PC-3 (cell line): ENCODE results near the gene TTC39B. TPM values are rescaled to one million over a fixed set of nuclear protein-coding genes. Genes with fewer than 3 reads are reported as not detected.

Source experiments
- ATAC-seq: fragments of 200-7000 bp; cut with Tn5 transposase; 2 replicates; pipeline ENCODE4 v1.9.1; 2020; ENCODE audit warnings: mild to moderate bottlenecking, moderate library complexity
- BruUV-seq: library from RNA; stranded (reverse); fragments of 400-500 nt; replicated peaks from 2 replicates; lab custom pipeline; 2021; lab: Mats Ljungman, UMichigan
- CTCF ChIA-PET: fragments of 300-600 bp; sonication (Branson Sonifier 250); formaldehyde crosslinking; loops from one replicate; lab custom pipeline; 2022; ENCODE audit warnings: antibody characterized with exemption; lab: Charles Lee
- POLR2A ChIA-PET: fragments of 300-600 bp; sonication (Branson Sonifier 250); formaldehyde crosslinking; loops from one replicate; lab custom pipeline; 2022; ENCODE audit warnings: antibody characterized with exemption; ENCODE audit not compliant: unreplicated experiment; lab: Charles Lee
- DNase-seq: peaks from one replicate; pipeline ENCODE4 v3.0.0-alpha.2; 2015
- H2AFZ ChIP-seq: fragments of 300-600 bp; sonication (generic); 2 replicates; pipeline ENCODE4 v1.6.0; 2016; ENCODE audit warnings: antibody characterized with exemption, low read length
- H3F3A ChIP-seq: fragments of 300-600 bp; sonication (generic); one replicate; pipeline ENCODE4 v1.6.0; 2017; ENCODE audit warnings: antibody characterized with exemption, low read length, control low read depth, mild to moderate bottlenecking; ENCODE audit not compliant: unreplicated experiment
- H3K27ac ChIP-seq: fragments of 300-600 bp; sonication (generic); 2 replicates; pipeline ENCODE4 v1.5.1; 2016; ENCODE audit warnings: mild to moderate bottlenecking, low read length
- H3K27me3 ChIP-seq: fragments of 300-600 bp; sonication (generic); 2 replicates; pipeline ENCODE4 v1.6.1; 2016; ENCODE audit warnings: low read length, mixed read lengths
- H3K36me3 ChIP-seq: fragments of 300-600 bp; sonication (generic); 2 replicates; pipeline ENCODE4 v1.6.1; 2016; ENCODE audit warnings: low read depth, mixed run types, low read length, mixed read lengths
- H3K4me1 ChIP-seq: fragments of 300-600 bp; sonication (generic); 2 replicates; pipeline ENCODE4 v1.5.1; 2016; ENCODE audit warnings: low read length; ENCODE audit not compliant: insufficient read depth
- H3K4me2 ChIP-seq: fragments of 300-600 bp; sonication (generic); 2 replicates; pipeline ENCODE4 v1.6.0; 2016; ENCODE audit warnings: low read length
- H3K4me3 ChIP-seq: fragments of 300-600 bp; sonication (generic); 2 replicates; pipeline ENCODE4 v1.5.1; 2016; ENCODE audit warnings: mild to moderate bottlenecking, low read length, mixed read lengths
- H3K79me2 ChIP-seq: fragments of 300-600 bp; sonication (generic); 2 replicates; pipeline ENCODE4 v1.6.1; 2017; ENCODE audit warnings: low read length, mixed read lengths
- H3K9ac ChIP-seq: fragments of 300-600 bp; sonication (generic); 2 replicates; pipeline ENCODE4 v1.6.0; 2016; ENCODE audit warnings: mild to moderate bottlenecking, low read length
- H3K9me2 ChIP-seq: fragments of 300-600 bp; sonication (generic); replicated peaks from 2 replicates; pipeline ENCODE4 v1.6.1; 2016; ENCODE audit warnings: mixed run types, low read length, mixed read lengths
- H3K9me3 ChIP-seq: fragments of 300-600 bp; sonication (generic); 2 replicates; pipeline ENCODE4 v1.6.1; 2016; ENCODE audit warnings: low read length, mixed read lengths
- H4K20me1 ChIP-seq: fragments of 300-600 bp; sonication (generic); 2 replicates; pipeline ENCODE4 v1.6.1; 2016; ENCODE audit warnings: low read length, mixed read lengths
- EZH2 ChIP-seq: fragments of 300-600 bp; sonication (generic); IDR thresholded peaks from one replicate; pipeline ENCODE4 v1.6.1; 2017; ENCODE audit warnings: antibody characterized with exemption, mild to moderate bottlenecking, low read length; ENCODE audit not compliant: unreplicated experiment
- EZH2phosphoT487 ChIP-seq: fragments of 300-600 bp; sonication (generic); IDR thresholded peaks from 2 replicates; pipeline ENCODE4 v1.6.1; 2018; ENCODE audit warnings: mild to moderate bottlenecking, antibody characterized with exemption, low read length, borderline replicate concordance
- intact Hi-C: fragments of 100-400 bp; cut with micrococcal nuclease; formaldehyde crosslinking; loops from 2 replicates; pipeline ENCODE4 v1.9.0; 2023
- total RNA-seq: library from RNA; depleted of rRNA; stranded (reverse); fragments of >200 nt; gene quantifications from 2 replicates; pipeline ENCODE4 v1.2.3, GENCODE V29; 2014
- TF ChIP-seq, protein P1 (sequence below): fragments of 300-600 bp; sonication (generic); conservative IDR thresholded peaks from 2 replicates; pipeline ENCODE4 v1.5.1; 2017; ENCODE audit warnings: antibody characterized with exemption, low read depth, mild to moderate bottlenecking, low read length

Gene TTC39B
- total RNA-seq, 1 experiment from 2014 or later, result 1.5 TPM

DNA sequence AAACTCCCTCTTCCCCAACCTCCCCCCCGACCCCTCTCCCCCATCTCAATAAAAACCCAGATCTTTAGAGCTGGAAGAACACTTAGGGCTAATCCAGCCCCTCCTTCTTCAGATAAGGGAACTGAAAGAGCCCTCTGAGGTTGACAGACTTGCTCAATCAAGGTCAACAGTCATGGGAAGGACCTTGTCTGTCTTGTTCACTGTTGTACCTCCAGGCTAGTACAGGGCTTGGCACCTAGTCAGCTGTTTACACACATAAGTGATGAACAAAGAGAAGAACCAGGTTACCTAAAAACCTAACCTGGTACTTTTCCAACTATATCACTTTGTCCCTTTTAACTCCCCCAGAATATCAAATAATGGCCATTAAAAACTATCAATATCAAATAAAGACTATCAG, 2.4 kb downstream of the TTC39B start:
- ATAC-seq, result no peak
- H3K9me3 ChIP-seq, result no peaks in the 10 kb centered on the region
- H4K20me1 ChIP-seq, result no peaks in the 10 kb centered on the region
- ChIA-PET CTCF (interaction anchor here (0.6 to 0.9 kb wide), 2 partner anchors 46 to 63 kb away, joined by 5 to 7 read pairs; no protein-coding TSS in a partner anchor), POLR2A (no interaction called here)
- H3K4me1 ChIP-seq, result 0 out of 2 replicates have a peak, but pooled peaks cover 14% of the 10 kb centered on the region
- DNase-seq, result no peak
- H3K9me2 ChIP-seq, result no peaks in the 10 kb centered on the region
- no TSS peak for BruUV-seq
- no peaks in the 10 kb centered on the region for H3K36me3 ChIP-seq
- no peak overlapping the region for H3K9ac ChIP-seq
- no peak overlapping the region for H3K4me3 ChIP-seq
- H3K27ac ChIP-seq, result no peak overlapping the region
- no peaks in the 10 kb centered on the region for H3F3A ChIP-seq
- no peak overlapping the region for H2AFZ ChIP-seq
- H3K27me3 ChIP-seq, result no peaks in the 10 kb centered on the region
- intact Hi-C loops, result no loop called here
- no peaks in the 10 kb centered on the region for H3K79me2 ChIP-seq
- H3K4me2 ChIP-seq, result no peak overlapping the region
- TF ChIP-seq EZH2, result no peak
- TF ChIP-seq EZH2phosphoT487, result no peak
- TF ChIP-seq, protein P1, sequence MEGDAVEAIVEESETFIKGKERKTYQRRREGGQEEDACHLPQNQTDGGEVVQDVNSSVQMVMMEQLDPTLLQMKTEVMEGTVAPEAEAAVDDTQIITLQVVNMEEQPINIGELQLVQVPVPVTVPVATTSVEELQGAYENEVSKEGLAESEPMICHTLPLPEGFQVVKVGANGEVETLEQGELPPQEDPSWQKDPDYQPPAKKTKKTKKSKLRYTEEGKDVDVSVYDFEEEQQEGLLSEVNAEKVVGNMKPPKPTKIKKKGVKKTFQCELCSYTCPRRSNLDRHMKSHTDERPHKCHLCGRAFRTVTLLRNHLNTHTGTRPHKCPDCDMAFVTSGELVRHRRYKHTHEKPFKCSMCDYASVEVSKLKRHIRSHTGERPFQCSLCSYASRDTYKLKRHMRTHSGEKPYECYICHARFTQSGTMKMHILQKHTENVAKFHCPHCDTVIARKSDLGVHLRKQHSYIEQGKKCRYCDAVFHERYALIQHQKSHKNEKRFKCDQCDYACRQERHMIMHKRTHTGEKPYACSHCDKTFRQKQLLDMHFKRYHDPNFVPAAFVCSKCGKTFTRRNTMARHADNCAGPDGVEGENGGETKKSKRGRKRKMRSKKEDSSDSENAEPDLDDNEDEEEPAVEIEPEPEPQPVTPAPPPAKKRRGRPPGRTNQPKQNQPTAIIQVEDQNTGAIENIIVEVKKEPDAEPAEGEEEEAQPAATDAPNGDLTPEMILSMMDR, result no peak

DNA sequence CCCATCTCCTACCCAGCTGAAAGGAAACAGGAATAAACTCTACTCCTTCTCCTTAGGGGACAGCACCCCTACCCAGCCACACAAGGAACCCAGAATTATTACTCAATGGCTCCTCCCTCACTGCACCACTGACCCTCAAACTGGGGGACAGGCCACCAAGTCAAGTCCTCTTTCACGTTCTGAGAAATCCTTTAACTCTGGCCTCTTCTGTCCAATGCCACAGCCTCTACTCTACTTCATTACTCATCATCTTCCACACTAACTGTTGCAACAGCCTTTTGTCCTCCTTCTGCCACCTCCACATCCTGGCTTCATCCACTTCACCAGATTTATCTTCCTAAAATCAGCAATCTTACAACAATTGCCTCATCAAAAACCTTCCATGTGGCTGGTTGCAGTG, 6.8 kb downstream of the TTC39B start:
- no peak overlapping the region for H3K27ac ChIP-seq
- no peaks in the 10 kb centered on the region for H3K79me2 ChIP-seq
- H3K4me3 ChIP-seq, result no peak overlapping the region
- CTCF ChIA-PET, result no interaction called here
- no peaks in the 10 kb centered on the region for H3K4me1 ChIP-seq
- H3K9me3 ChIP-seq, result no peaks in the 10 kb centered on the region
- H3K9ac ChIP-seq, result no peak overlapping the region
- no TSS peak for BruUV-seq
- TF ChIP-seq EZH2phosphoT487, result no peak
- TF ChIP-seq EZH2, result no peak
- TF ChIP-seq, protein P1, result no peak
- DNase-seq (no peak), ATAC-seq (no peak)
- no peaks in the 10 kb centered on the region for H3F3A ChIP-seq
- H2AFZ ChIP-seq, result no peak overlapping the region
- no peaks in the 10 kb centered on the region for H3K9me2 ChIP-seq
- intact Hi-C loops, result no loop called here
- H3K4me2 ChIP-seq, result no peak overlapping the region
- no peaks in the 10 kb centered on the region for H3K27me3 ChIP-seq
- H4K20me1 ChIP-seq, result no peaks in the 10 kb centered on the region
- POLR2A ChIA-PET, result no interaction called here
- no peaks in the 10 kb centered on the region for H3K36me3 ChIP-seq

DNA sequence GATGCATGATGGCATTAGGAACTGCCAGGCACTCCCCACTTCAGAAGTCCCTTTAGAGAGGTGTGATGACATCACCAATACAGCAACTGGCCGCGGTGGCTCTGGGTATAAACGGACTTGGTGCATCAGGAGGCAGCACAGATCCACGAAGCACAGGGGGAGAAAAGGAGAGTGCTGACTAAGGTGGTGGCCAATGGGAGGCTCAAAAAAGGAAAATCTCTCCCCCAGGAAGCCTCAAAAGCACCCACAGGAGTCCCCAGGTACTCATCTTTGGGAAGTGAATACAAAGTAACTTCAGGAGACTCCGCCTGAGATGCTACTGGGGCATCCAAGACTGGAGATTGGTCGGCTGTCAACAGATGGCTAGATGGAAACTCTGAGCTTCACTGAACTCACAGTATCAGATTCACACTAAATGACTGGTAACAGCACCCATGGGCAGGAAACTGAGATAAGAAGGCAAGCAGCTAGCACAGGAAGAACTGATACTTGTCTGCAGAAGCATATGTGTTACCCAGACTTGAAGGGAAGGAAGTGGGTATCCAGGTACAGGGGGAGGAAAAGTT, 7.6 kb downstream of the TTC39B start:
- Histone ChIP-seq H4K20me1 (no peaks in the 10 kb centered on the region), H3K9me3 (no peaks in the 10 kb centered on the region), H3K27ac (no peak overlapping the region), H3K79me2 (no peaks in the 10 kb centered on the region), H3K4me3 (no peak overlapping the region), H3K27me3 (no peaks in the 10 kb centered on the region), H2AFZ (no peak overlapping the region), H3K36me3 (no peaks in the 10 kb centered on the region), H3F3A (no peaks in the 10 kb centered on the region), H3K4me2 (no peak overlapping the region), H3K9ac (no peak overlapping the region), H3K9me2 (no peaks in the 10 kb centered on the region), H3K4me1 (no peaks in the 10 kb centered on the region)
- BruUV-seq, result no TSS peak
- TF ChIP-seq, protein P1, result no peak
- no peak for TF ChIP-seq EZH2
- TF ChIP-seq EZH2phosphoT487, result no peak
- intact Hi-C loops, result no loop called here
- DNase-seq, result no peak
- POLR2A ChIA-PET, result no interaction called here
- CTCF ChIA-PET, result no interaction called here
- no peak for ATAC-seq
